ENCODE results near the gene WTAP.
"Not testable (repeated sequence)": the region's sequence is repeated elsewhere in the genome, so short reads cannot be mapped to it uniquely, and the experiment has no call there.

The WTAP gene

DNA sequence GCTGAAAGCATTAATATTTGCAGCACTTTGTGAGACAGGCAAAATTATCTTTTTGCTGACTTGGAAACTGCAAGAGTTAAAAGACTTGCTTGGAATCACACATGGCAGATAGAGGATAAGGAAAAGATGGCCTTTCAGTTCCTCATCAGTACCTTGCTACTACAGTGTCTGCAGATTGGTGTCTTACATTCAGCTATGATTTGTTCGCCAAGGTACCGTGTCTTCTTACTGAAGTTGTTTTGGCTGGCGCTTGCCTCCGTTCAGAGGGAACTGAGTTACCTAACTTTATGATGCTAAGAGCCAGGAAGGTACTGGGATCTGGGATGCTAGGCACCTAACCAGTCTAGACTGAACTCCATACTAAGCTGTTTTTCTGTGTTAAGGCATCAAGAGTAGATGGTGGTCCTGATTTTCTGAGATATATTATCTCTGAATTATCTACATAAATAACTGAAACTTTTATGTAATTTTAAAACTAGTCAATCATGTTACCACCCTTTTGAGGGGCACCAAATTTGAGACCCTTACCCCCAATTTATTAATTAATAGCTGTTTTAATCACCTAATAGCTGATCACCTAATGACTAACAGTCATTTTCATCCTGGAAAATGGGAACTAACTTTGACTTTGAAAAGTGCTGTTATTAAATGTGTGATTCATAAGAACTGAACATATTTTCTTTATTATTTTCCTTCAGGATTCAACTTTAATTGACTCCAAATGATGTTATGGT is 2.5 kb downstream of the WTAP start:
- DNase-seq (ENCODE audit: low spot score): no peak

DNA sequence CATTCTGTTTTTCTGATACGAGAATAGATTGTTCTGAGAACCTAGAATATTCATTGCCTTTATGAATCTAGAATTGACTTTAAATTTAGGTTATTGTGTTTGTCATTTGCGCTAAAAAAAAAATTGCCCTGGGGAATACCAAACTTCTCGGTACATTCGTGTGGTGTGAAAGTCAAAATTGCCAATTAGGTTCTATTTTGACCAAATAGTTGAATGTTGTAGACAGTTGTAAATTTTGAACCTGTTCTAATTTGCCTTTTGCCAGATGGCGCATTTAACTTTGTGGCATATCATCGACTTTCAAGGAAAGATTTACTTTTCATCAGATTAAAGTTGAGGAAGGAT is 3.0 kb downstream of the WTAP start:
- DNase-seq (ENCODE audit: low spot score): no peak

- not testable (repeated sequence) for DNase-seq (ENCODE audit: low spot score)
Measured at GRCh38 chr6:159732550-159732949, 5.2 kb downstream of the WTAP start.

- not testable (repeated sequence) for DNase-seq (ENCODE audit: low spot score)
Measured at GRCh38 chr6:159733395-159733794, 6.1 kb downstream of the WTAP start.

GRCh38 chr6:159736908-159737307 is 9.6 kb downstream of the WTAP start:
- no peak for DNase-seq (ENCODE audit: low spot score)

GRCh38 chr6:159739341-159739740 is 12.0 kb downstream of the WTAP start:
- DNase-seq (ENCODE audit: low spot score): no peak

GRCh38 chr6:159742165-159742564 is 14.9 kb downstream of the WTAP start:
- DNase-seq (ENCODE audit: low spot score): no peak

GRCh38 chr6:159745081-159745480 is 17.8 kb downstream of the WTAP start:
- no peak for DNase-seq (ENCODE audit: low spot score)

GRCh38 chr6:159746759-159747158 is 19.5 kb downstream of the WTAP start:
- DNase-seq (ENCODE audit: low spot score): no peak

GRCh38 chr6:159748127-159748526 is 20.8 kb downstream of the WTAP start:
- DNase-seq (ENCODE audit: low spot score): not testable (repeated sequence)

DNA sequence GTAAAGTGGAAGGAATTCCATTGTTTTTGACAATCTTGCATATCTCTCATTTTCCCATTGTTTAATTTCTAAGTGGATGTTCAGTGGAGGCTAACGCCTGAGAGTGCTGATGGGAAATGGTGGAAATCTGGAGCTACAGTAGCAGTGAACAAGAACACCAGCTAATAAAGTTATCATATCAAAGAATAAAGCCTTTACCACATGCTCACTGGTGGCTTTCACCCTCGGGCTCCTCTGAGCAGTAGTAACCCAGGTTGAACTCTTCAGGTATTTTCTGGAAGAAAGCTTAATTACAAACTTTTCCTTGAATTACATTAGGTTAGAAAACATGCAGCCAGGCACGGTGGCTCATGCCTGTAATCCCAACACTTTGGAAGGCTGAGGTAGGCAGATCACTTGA is 24.1 kb downstream of the WTAP start:
- DNase-seq (ENCODE audit: low spot score): no peak

DNA sequence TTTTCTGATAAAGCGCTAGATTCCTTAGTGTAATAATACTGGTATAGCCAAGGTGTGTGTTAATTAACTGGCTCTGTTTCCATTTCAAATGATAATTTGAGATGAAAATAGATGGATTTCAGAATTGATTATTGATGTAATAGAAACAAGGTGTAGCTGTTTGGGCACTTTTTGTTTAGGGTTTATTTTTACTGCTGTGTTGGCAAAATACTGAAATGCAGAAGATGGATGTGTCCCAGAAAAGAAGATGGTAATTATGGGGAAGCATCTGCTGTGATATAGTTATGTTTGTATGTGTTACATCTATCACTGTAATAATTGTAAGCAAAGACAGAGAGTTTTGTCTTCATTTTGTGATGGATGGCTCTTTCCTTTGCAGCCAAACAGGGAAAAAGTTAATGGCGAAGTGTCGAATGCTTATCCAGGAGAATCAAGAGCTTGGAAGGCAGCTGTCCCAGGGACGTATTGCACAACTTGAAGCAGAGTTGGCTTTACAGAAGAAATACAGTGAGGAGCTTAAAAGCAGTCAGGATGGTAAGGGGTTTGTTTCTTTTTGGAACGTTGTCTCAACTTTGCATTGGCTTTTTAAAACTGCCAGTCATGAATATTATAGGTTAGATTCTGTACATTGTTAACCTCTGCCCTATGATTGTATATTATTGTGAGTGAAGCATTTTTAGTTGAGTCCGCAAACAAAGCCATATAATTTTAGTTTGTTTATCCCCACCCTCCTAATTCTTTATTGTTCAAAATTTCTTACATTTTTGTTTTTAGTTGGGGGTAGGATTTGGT is 26.0 kb downstream of the WTAP start:
- no peak for DNase-seq (ENCODE audit: low spot score)

DNA sequence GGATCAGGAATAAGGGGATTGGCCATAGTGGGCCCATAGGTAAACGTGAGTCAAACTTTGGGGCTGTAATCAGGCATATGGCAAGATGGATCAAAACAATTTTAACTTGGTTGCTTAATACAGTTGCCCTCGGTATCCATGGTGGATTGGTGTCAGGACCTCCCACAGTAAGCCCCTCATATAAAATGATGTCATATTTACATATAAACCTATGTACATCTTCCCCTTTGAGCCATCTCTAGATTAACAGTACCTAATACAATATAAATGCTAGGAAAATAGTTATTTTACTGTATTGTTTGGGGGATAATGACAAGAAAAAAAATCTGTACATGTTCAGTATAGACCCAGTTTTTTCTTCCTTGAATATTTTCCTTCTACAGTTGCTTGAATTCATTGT is 27.1 kb downstream of the WTAP start:
- DNase-seq (ENCODE audit: low spot score): no peak

DNA sequence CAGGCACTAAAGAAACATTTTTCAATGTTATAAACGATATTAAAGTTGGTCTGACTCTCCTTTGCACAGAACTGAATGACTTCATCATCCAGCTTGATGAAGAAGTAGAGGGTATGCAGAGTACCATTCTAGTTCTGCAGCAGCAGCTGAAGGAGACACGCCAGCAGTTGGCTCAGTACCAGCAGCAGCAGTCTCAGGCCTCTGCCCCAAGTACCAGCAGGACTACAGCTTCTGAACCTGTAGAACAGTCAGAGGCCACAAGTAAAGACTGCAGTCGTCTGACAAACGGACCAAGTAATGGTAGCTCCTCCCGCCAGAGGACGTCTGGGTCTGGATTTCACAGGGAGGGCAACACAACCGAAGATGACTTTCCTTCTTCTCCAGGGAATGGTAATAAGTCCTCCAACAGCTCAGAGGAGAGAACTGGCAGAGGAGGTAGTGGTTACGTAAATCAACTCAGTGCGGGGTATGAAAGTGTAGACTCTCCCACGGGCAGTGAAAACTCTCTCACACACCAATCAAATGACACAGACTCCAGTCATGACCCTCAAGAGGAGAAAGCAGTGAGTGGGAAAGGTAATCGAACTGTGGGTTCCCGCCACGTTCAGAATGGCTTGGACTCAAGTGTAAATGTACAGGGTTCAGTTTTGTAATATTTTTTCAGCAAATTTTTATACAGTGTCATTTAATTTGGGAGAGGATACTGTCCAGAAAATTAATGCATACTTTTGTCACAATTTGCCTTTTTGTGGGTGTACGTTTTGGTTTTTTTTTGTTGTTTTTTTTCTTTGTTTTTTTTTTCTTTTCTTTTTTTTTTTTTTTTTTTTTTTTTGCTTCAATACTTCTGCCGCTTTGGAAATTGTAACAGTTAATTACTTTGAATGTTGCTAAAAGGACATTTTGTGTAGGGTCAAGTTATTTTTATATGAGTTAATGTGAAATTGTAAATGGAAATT is 27.9 kb downstream of the WTAP start:
- peak; percentile 47 for DNase-seq (ENCODE audit: low spot score)

DNA sequence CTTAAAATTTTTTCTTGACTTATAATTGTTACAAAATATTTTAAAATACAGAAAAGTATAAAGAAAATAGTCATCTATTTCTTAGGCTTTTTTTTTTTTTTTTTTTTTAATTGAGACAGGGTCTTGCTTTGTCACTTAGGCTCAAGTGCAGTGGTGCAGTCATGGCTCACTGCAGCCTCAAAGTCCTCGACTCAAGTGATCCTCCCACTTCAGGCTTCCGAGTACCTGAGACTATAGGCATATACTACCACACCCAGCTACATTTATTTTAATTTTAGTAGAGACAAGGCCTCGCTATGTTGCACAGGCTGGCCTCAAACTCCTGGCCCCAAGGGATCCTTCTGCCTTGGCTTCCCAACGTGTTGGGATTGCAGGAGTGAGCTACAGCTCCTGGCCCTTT is 29.2 kb downstream of the WTAP start:
- no peak for DNase-seq (ENCODE audit: low spot score)

DNA sequence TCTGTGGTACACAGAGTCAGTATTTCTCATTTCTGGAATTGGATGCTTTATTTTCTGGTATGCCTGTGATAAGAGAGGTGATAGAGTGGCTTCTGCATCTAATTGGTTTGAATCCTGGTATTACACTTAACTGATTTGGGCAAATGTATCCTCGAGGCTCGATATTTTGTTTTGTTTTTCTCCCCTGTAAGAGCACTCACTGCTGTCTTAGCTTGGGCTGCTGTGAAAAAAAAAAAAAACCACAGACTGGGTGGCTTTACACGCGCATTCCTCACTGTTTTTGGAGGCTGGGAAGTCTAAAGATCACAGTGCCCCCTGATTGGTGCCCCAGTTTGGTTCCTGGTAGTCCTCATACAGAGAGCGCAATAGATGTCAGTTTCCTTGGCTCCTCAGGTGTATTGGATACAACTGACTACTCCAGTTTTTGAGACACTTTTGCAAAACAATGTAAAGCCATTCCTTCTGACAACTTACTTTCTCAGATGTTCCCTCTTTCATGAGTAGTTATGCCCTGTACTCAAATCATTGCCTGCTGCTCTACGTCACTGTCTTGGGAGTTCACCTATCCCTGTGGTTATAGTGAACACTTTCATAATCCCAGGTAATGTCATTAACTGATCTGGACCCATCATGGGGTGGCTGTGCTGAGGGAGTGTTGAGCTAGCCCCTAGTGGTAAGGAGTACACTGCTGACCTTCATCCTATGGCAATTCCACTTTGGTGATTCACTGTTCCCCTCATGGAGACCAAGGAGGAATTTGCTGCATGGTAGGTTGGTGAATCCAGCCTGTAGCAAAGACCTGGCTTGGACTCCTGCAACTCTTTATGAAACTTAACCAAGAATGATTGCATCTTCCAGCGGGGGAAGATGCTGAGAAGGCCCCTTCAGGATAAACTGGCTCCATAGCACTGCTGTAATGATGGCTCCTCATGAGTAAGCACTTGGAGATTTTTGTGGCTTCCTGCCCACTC is 31.0 kb downstream of the WTAP start:
- peak; percentile 28 for DNase-seq (ENCODE audit: low spot score)

GRCh38 chr6:159759645-159760044 is 32.3 kb downstream of the WTAP start:
- peak; percentile 24 for DNase-seq (ENCODE audit: low spot score)

DNA sequence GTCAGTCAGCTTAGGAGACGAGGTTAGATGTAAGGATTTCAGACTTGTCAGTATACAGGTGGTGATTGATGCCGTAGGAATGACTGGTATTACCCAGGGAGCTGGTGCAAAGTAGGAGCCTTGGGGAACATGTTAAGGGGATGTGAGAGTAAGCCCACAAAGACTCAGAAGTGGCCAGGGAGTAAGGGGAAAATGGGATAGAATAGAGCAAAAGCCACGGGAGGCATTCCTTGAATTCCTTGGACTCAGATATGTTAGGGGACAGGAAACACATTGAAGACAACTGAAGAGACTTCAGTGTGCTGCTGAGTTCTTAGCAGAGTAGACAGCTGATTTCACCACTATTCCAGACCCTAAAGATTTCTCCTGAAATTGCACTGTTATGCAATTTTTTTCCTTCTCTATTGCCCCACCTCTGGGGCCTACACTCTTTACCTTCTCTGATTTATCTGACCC is 33.3 kb downstream of the WTAP start:
- DNase-seq (ENCODE audit: low spot score): peak; percentile 54

DNA sequence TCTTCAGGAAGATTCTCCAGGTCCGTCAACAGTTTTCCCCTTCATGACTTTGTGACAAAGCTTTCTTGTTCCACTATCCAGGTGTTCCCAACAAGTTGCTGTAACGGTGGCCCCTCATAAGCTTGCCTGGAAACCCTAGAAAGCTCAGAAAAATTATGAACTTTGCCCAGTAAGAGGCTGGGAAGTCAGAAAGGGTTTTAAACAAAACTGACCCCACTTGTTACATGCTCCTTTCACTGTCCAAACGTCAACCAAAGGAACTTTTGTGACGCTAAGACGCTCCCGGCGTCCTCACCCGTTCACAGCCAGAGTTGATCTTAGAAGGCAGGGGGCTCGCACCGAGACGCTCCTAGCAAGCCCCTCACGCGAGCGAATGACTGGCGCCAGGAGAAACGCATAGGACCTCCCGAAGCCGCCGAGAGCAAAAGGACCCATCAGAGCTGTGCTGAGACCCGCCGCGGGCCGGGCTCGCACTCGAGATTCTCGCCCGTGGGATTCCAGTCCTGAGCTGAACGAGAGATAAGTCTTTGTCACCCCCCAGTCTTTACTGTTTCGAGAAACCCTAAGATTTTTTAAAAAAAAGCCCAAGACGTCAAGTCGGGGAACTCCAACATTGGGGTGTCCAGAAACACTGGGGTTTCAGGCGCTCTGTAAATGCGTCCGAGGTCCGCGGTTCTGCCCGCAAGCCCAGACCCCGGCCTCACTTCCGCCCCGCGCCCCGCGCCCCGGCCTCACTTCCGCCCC is 34.0 kb downstream of the WTAP start:
- peak; percentile 41 for DNase-seq (ENCODE audit: low spot score)

Measured in cerebellar cortex (tissue), 1 donor.